Tibial nerve (tissue), 4 donors: ENCODE data around the gene SECISBP2L. TPM values are rescaled to one million over a fixed set of nuclear protein-coding genes. Genes with fewer than 3 reads are reported as not detected.

Source experiments
- DNase-seq, 2 donors: peaks; one replicate each; pipeline ENCODE4 v3.0.0-alpha.2; 2019; ENCODE audit warnings: low spot score in 2 of 2
- H3K27ac ChIP-seq, 4 donors: fragments of 200-600 bp; sonication (generic) in 3 of 4; one replicate each; pipeline ENCODE4 v1.5.1; 2017 to 2019; ENCODE audit warnings: mild to moderate bottlenecking in 1 of 4
- H3K27me3 ChIP-seq, 2 donors: fragments of 200-600 bp; sonication (generic) in 1 of 2; one replicate each; pipeline versions ENCODE4 v1.5.1 to v1.6.0; 2017 to 2019
- H3K36me3 ChIP-seq, 3 donors: fragments of 200-600 bp; sonication (generic); one replicate each; pipeline ENCODE4 v1.5.1; 2018 to 2019
- H3K4me1 ChIP-seq, 4 donors: fragments of 200-600 bp; sonication (generic) in 3 of 4; one replicate each; pipeline ENCODE4 v1.5.1; 2017 to 2019
- H3K4me3 ChIP-seq, 4 donors: fragments of 200-600 bp; sonication (generic) in 3 of 4; one replicate each; pipeline ENCODE4 v1.5.1; 2017 to 2019; ENCODE audit warnings: mild to moderate bottlenecking in 1 of 4, moderate library complexity in 1 of 4
- H3K9me3 ChIP-seq, 4 donors: fragments of 200-600 bp; sonication (generic) in 3 of 4; one replicate each; pipeline ENCODE4 v1.5.1; 2017 to 2019
- CTCF ChIP-seq, 5 experiments: fragments of 200-600 bp in 3 of 5; fragments of 450-650 bp in 2 of 5; sonication (generic) in 3 of 5; IDR thresholded peaks; one replicate each; pipeline ENCODE4 v1.5.1; 2016 to 2019; ENCODE audit warnings: antibody characterized with exemption in 5 of 5, mild to moderate bottlenecking in 3 of 5, moderate library complexity in 2 of 5
- EP300 ChIP-seq, 2 donors: sonication (generic); formaldehyde crosslinking; IDR thresholded peaks; one replicate each; pipeline ENCODE4 v1.6.1; 2017; ENCODE audit warnings: antibody characterized with exemption in 2 of 2, mild to moderate bottlenecking in 1 of 2
- POLR2A ChIP-seq, 2 donors: fragments of 450-650 bp; IDR thresholded peaks; one replicate each; pipeline ENCODE4 v1.6.1; 2017; ENCODE audit warnings: antibody characterized with exemption in 2 of 2, mild to moderate bottlenecking in 2 of 2, moderate library complexity in 2 of 2
- WGBS, 2 donors: methylation state at CpG; one replicate each; pipeline ENCODE4 v1.1.5; 2018; 5-methylcytosine and 5-hydroxymethylcytosine counted together
- total RNA-seq, 4 donors: library from RNA; depleted of rRNA; stranded (reverse); fragments of >200 nt; gene quantifications; one replicate each; pipeline ENCODE4 v1.1.0, GENCODE V29; 2016

Gene SECISBP2L
- total RNA-seq, 4 donors from 2014 or later = 178 to 324 (median 283) TPM

- Histone ChIP-seq H3K27ac (peak overlapping the region; percentile 69 to 89 (median 76)), H3K36me3 (no peaks in the 10 kb centered on the region), H3K4me1 (peaks cover 0 to 16% (median 1%) of the 10 kb centered on the region in 4 donors), H3K4me3 (peak overlapping the region; percentile 53 to 68 (median 59)), H3K9me3 (no peaks in the 10 kb centered on the region), H3K27me3 (no peaks in the 10 kb centered on the region)
- WGBS, 2 donors = 3 to 6% methylated on average over 50 of the region's 54 CpGs
- no peak for DNase-seq
- TF ChIP-seq EP300 (IDR thresholded peaks at IDR 0.05) = no peak
These were observed 83.4 kb downstream of the SECISBP2L start for GRCh38 chr15:48962662-48963523.

- DNase-seq = no peak
- 79 to 86% methylated on average over 3 of the region's 3 CpGs for WGBS, 2 donors
- H3K9me3 ChIP-seq = no peaks in the 10 kb centered on the region
- no peak overlapping the region for H3K4me3 ChIP-seq
- peak overlapping the region in 2 of 4 donors; percentile 72 to 73 for H3K27ac ChIP-seq
- H3K27me3 ChIP-seq = no peaks in the 10 kb centered on the region
- H3K36me3 ChIP-seq = peaks cover 0 to 1% (median 0%) of the 10 kb centered on the region in 3 donors
- peaks cover 0 to 22% (median 4%) of the 10 kb centered on the region in 4 donors for H3K4me1 ChIP-seq
- TF ChIP-seq CTCF (IDR thresholded peaks at IDR 0.05) (no peak), EP300 (IDR thresholded peaks at IDR 0.05) (no peak), POLR2A (IDR thresholded peaks at IDR 0.05) (no peak)
These were observed 90.3 kb downstream of the SECISBP2L start for GRCh38 chr15:48955967-48956366.

- Histone ChIP-seq H3K36me3 (peaks cover 0 to 7% (median 0%) of the 10 kb centered on the region in 3 donors), H3K27me3 (no peaks in the 10 kb centered on the region), H3K27ac (peak overlapping the region in 2 of 4 donors; percentile 72 to 73), H3K4me3 (no peak overlapping the region), H3K9me3 (no peaks in the 10 kb centered on the region), H3K4me1 (peaks cover 0 to 22% (median 4%) of the 10 kb centered on the region in 4 donors)
- 80 to 87% methylated on average over 4 of the region's 4 CpGs for WGBS, 2 donors
- DNase-seq = no peak
- TF ChIP-seq EP300 (IDR thresholded peaks at IDR 0.05) (no peak), CTCF (IDR thresholded peaks at IDR 0.05) (no peak), POLR2A (IDR thresholded peaks at IDR 0.05) (no peak)
These were observed 90.9 kb downstream of the SECISBP2L start for GRCh38 chr15:48955370-48955769.

GRCh38 chr15:48954538-48954937 is 91.7 kb downstream of the SECISBP2L start:
- H3K27me3 ChIP-seq = no peaks in the 10 kb centered on the region
- 60 to 61% methylated on average over 5 of the region's 5 CpGs for WGBS, 2 donors
- no peak for TF ChIP-seq CTCF (IDR thresholded peaks at IDR 0.05)
- TF ChIP-seq EP300 (IDR thresholded peaks at IDR 0.05) = no peak
- no peak for TF ChIP-seq POLR2A (IDR thresholded peaks at IDR 0.05)
- H3K4me3 ChIP-seq = peak overlapping the region in 1 of 4 donors; percentile 5
- peak overlapping the region in 3 of 4 donors; percentile 34 to 73 (median 72) for H3K27ac ChIP-seq
- H3K4me1 ChIP-seq = peaks cover 0 to 22% (median 4%) of the 10 kb centered on the region in 4 donors
- H3K9me3 ChIP-seq = no peaks in the 10 kb centered on the region
- no peak for DNase-seq
- peaks cover 0 to 7% (median 0%) of the 10 kb centered on the region in 3 donors for H3K36me3 ChIP-seq

GRCh38 chr15:48946840-48947187 is 99.4 kb downstream of the SECISBP2L start:
- Histone ChIP-seq H3K27ac (peak overlapping the region in 3 of 4 donors; percentile 35 to 84 (median 77)), H3K4me3 (no peak overlapping the region)
- DNase-seq = no peak

More at GRCh38 chr15:48946840-48947187, 99.4 kb downstream of the SECISBP2L start:
- H3K9me3 ChIP-seq = no peaks in the 10 kb centered on the region
- H3K36me3 ChIP-seq = peaks cover 0 to 11% (median 0%) of the 10 kb centered on the region in 3 donors
- 75 to 83% methylated on average over 1 of the region's 1 CpG for WGBS, 2 donors
- H3K4me1 ChIP-seq = peaks cover 0 to 25% (median 0%) of the 10 kb centered on the region in 4 donors
- H3K27me3 ChIP-seq = no peaks in the 10 kb centered on the region
- TF ChIP-seq EP300 (IDR thresholded peaks at IDR 0.05) (no peak), POLR2A (IDR thresholded peaks at IDR 0.05) (no peak), CTCF (IDR thresholded peaks at IDR 0.05) (no peak)
